Epithelial cell of proximal tubule (primary cell): ENCODE measurements around the gene PKNOX2. TPM values are rescaled to one million over a fixed set of nuclear protein-coding genes. Genes with fewer than 3 reads are reported as not detected.

Source experiments
- DNase-seq: peaks from one replicate; pipeline ENCODE4 v3.0.0-alpha.2; 2011; ENCODE audit warnings: low read depth
- H3K4me3 ChIP-seq: 2 replicates; pipeline ENCODE4 v1.5.1; 2011; ENCODE audit warnings: low read depth, mild to moderate bottlenecking, low read length
- CTCF ChIP-seq: conservative IDR thresholded peaks from 2 replicates; pipeline ENCODE4 v1.5.1; 2012; ENCODE audit warnings: low read depth, mild to moderate bottlenecking, low read length
- total RNA-seq: library from RNA; depleted of rRNA; stranded (reverse); fragments of >200 nt; gene quantifications from 2 replicates; pipeline ENCODE4 v1.2.3, GENCODE V29; 2015

The PKNOX2 gene
- total RNA-seq, 1 donor from 2014 or later, result not detected

GRCh38 chr11:125129316-125129993 is 35.1 kb upstream of the PKNOX2 start:
- H3K4me3 ChIP-seq, result peak overlapping the region; percentile 1
- TF ChIP-seq CTCF, result no peak
- no peak for DNase-seq

- no peak overlapping the region for H3K4me3 ChIP-seq
- no peak for TF ChIP-seq CTCF
- DNase-seq, result no peak
Observed at GRCh38 chr11:125132071-125132470, 32.5 kb upstream of the PKNOX2 start.

GRCh38 chr11:125132596-125132995 is 32.0 kb upstream of the PKNOX2 start:
- no peak overlapping the region for H3K4me3 ChIP-seq
- no peak for DNase-seq
- TF ChIP-seq CTCF, result no peak

- no peak for TF ChIP-seq CTCF
- no peak overlapping the region for H3K4me3 ChIP-seq
- no peak for DNase-seq
Observed at GRCh38 chr11:125136001-125136400, 28.6 kb upstream of the PKNOX2 start.

- no peak for DNase-seq
- H3K4me3 ChIP-seq, result no peak overlapping the region
- TF ChIP-seq CTCF, result no peak
Observed at GRCh38 chr11:125138966-125139365, 25.6 kb upstream of the PKNOX2 start.

GRCh38 chr11:125139778-125140177 is 24.8 kb upstream of the PKNOX2 start:
- no peak for TF ChIP-seq CTCF
- no peak for DNase-seq
- no peak overlapping the region for H3K4me3 ChIP-seq

- no peak for TF ChIP-seq CTCF
- no peak for DNase-seq
Observed at GRCh38 chr11:125140233-125140632, 24.3 kb upstream of the PKNOX2 start.

More at GRCh38 chr11:125140233-125140632, 24.3 kb upstream of the PKNOX2 start:
- no peak overlapping the region for H3K4me3 ChIP-seq
